ENCODE data around the gene RWDD4.
"Not testable (repeated sequence)": the region's sequence is repeated elsewhere in the genome, so short reads cannot be mapped to it uniquely, and the experiment has no call there.

The RWDD4 gene

DNA sequence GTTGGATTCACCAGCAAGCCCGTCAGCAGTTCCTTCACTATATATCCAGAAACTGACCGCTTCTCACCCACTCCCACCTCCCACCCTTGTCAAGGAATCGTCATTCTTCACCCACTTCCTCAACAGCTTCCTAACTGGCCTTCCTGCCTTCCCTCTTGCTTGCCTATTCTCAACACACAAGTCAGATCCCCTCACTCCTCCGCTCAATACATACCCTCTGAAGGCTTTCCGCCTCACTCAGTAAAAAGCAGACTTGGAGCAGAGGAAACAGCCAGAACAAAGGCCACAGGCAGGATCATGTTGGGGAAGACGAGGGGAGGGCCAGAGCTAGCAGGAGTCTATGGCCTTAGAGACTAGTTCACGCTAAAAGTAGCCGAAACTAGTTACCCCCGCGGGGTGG, 23.7 kb downstream of the RWDD4 start:
- DNase-seq: peak; percentile 7 to 58

DNA sequence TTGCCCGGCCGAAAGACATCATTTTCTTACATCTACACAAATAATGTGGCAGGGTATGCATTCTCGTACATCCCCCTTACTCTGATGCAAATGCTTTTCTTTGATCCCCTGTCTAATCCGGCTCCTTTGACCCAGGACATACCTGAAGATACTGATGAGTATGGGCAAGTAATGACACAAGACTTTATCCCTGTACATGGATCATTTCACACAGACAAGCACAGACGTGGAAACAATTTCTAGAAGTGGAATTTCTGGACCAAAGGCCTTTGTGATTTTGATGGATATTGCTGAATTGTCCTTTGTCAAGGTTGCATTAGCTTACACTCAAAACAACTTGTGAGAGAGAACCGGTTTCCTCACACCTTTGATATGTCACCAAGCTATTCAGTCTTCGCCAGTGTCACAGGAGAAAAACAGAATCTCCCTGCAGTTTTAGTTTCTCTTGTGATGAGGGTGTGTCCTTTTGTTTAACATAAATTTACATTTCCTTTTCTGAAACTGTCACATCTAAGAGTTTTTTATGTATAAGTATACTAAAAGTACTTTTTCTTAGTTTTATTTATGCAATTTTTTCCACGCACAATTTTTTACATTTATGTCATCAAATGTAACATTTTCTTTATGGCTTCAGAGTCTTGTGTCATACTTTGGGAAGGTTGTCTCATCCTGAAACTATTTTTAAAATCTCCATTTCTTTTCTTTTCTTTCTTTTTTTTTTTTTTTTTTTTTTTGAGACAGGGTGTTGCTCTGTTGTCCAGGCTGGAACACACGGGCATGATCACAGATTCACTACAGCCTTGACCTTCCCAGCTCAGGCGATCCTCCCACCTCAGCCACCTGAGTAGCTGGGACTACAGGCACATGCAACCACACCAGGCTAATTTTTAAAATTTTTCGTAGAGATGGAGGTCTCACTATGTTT, 25.2 kb downstream of the RWDD4 start:
- DNase-seq: no peak

DNA sequence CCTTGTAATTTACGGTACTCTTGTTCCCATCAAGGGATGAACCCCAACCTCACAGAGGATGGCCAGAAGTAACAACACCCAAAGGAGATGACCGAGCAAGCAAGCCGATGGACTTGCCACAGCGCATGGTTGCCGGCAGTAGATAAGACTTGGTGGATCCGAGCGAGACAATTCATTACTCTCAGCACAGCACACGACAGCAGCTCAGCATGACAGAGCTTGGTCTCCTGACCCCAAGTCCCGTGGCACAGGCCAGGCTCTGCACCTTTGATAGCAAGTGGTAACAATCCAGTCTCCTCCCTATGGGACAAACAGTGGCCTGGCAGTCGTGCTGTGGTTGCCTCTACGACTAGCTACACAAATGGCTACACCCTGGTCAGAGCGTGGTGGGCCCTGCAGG, 26.3 kb downstream of the RWDD4 start:
- no peak for DNase-seq

DNA sequence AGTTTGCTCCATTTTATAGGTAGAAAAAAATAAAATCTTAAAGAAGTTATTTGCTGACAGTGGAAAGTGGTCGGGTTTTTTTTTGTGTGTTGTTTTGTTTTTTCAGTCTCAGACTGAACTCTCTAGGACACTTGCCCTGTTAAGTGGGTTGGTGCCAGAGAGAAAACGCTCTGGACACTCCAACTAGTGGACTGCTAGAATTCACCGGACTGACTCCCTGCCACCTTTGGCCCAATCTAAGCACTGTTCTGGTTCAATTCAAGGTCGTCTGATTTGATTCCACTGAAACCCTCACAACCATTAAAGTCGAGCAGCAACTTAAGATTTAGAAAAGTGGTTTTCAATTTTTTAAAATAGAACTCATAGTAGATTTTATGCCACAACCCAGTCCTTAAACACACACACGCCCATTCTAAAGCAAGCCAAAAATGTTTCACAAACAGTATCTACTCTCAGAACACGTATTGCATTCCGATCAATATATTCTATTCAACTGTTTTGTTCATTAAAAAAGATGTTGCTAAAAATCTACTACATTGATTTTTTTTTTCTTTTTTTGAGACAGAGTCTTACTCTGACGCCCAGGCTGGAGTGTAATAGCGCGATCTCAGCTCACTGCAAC, 27.3 kb downstream of the RWDD4 start:
- no peak for DNase-seq

DNA sequence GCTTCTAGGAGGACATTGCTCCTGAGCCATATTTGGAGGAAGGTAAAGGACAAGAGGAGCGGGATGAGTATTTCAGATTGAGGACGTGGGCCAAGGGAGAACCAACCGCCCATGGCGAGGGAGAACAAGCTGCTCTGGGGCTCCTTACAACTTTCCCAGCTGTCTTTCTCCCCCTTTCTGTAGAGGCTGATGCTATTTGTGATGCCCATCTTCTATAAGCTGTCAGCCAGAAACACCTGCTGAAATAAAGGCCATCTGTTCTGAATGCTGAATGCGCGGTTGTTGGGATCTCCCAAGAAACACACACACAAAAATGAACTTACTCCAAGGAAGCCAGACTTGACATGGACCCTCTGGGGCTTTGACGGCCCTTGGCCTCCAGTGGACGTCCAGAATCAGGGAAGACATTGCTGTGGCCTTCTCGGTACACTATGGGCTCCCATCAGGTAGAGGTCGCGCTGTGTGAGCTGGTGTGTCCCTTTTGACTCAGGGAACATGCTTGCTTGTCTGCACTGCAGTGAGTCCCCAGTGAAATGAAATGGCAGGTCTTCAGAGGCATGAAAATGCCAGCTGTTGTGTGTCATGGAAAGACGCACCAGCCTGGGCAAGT, 30.9 kb downstream of the RWDD4 start:
- no peak for DNase-seq

DNA sequence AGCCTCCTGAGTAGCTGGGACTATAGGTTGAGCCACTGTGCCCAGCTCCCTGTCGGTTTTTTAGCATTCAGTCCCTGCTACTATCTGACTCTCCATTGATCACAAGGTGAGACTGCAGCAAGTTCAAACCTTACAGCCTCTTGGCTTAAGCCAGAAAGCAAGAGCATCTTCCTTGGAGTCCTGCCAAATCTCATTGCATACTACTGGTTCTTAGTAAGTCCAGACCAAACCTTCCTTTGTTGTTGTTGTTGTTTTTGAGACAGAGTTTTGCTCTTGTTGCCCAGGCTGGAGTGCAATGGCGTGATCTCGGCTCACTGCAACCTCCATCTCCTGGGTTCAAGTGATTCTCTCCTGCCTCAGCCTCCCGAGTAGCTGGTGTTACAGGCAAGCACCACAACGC, 31.7 kb downstream of the RWDD4 start:
- not testable (repeated sequence) for DNase-seq

GRCh38 chr4:183626168-183626567, 32.8 kb downstream of the RWDD4 start:
- no peak for DNase-seq

- DNase-seq: no peak
Observed at GRCh38 chr4:183624548-183624947, 34.4 kb downstream of the RWDD4 start.

GRCh38 chr4:183621875-183622274, 37.1 kb downstream of the RWDD4 start:
- peak; percentile 36 to 79 for DNase-seq

- no peak for DNase-seq
Observed at GRCh38 chr4:183620421-183620820, 38.6 kb downstream of the RWDD4 start.

DNA sequence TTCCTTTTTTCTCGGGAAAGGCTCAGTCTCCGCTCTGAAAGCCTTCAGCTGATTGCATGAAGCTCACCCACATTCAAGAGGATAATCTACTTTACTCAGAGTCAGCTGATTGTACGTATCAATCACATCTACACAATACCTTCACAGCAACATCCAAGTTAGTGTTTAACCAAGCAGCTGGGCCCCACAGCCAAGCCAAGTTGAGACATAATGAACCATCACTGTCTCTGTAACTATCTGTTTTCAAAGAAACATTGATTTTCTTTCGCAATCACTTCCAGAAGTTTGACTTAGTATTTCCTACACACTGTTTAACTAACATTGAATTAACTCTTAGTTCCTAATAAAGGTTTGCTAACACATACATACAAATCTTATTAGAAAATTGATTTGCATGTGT, 40.3 kb downstream of the RWDD4 start:
- no peak for DNase-seq

DNA sequence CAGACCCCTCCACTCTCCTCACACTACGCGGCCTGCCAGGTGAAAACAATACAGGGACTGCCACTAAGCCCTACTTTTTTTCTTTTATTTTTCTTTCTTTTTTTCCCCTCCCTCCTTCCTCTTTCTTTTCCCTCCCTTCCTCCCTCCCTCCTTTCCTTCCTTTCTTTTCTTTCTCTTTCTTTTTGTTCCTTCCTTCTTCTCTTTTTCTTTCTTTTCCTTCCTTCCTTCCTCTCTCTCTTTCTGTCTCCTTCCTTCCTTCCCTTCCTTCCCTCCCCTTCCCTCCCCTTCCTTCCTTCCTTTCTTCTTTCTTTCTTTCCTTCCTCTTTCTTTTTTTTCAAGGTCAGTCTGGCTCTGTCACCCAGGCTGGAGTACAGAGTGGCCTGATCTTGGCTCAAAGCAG, 41.9 kb downstream of the RWDD4 start:
- no peak for DNase-seq

DNA sequence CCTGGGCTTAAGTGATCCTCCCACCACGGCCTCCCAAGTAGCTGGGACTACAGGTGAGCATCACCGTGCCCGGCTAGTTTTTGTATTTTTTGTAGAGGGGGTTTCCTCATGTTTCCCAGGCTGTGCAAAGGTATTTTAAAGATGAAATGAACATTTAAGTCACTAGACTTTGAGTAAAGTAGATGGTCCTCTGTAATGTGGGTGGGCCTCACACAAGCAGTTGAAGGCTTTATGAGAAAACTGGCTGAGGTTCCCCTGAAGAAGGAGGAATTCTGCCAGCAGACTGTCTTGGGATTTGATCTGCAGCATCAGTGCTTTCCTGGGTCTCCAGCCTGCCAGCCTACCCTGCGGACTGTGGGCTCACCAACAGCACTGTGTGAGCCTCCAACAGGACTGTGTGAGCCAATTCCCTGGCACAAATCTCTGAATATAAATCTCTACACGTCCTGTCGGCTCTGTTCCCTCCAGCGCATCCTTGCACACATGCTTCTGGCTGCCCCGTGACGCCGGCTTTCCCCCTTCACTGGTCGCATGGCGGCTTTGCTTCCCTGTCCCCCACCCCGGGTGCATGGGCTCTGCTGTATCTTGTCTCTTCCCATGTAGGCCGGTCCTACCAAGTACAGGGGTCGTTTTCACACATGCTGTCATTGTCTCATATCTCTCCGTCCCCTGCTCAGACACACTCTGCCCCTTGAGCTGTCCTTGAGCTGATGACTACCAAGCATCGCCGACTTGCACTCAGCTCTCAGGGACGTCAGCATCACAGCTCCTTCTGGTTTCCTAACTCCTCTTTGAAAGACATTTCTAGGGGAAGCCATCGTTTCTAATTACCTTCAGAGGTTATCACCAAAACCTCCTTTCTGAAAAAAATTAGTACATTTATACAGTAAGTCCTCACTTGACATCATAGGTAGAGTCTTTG, 46.4 kb downstream of the RWDD4 start:
- no peak for DNase-seq

DNA sequence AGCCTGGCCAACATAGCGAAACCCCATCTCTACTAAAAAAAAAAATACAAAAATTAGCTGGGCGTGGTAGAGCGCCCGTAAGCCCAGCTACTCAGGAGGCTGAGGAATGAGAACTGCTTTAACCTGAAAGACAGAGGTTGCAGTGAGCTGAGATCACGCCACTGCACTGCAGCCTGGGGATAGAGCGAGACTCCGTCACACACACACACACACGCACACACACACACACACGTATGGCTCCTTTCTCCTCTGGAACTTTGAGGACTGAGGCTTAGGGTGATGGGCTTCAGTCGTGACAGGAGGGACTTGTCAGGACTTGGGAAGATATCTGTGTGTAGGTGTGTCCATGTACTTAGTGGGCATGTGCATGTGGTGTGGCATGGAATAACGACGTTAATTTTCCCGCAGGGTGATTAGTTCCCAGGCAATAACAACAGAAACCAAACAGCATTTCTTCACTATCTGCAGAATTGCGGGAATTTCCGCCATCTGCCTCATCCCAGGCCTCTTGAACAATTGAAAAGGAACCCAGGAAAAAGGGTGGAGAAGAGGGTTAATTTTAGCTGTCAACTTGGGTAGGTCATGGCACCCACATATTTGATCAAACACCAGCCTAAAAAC, 47.7 kb downstream of the RWDD4 start:
- DNase-seq: no peak

GRCh38 chr4:183610613-183611012, 48.4 kb downstream of the RWDD4 start:
- DNase-seq: no peak

DNA sequence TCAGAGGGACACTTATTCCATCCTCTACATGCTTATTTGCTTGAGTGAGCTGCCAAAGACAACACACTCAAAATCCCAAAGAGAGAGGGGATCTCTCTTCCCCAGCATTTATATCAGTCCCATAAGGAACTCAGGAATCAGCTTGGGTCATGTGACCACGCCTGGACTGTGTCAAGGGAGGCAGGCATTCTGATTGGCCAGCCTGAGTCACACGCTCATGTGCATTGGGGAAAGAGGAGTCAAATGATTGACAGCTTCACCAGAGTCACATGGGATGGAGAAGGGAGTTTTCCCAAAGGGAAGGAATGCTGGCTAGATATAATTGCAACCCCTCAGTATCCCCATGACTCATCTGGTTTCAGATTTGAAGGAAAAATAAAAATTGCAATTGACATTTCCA, 49.0 kb downstream of the RWDD4 start:
- no peak for DNase-seq

DNA sequence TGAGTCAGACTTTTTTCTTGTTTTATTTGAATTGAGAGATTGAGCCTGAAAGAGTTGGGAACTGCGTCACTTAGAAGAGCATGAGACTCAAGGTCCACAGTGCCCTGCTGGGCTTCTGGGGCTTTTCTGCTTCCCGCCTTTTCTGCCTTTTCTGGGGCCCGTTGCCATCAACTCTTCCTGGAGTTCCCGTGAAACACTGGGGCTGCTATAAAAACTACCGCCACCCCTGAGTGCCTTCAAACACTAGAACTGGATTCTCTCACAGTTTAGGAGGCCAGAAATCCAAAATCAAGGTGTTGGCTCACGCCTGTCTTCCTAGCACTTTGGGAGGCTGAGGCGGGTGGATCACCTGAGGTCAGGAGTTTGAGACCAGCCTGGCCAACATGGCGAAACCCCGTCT, 49.8 kb downstream of the RWDD4 start:
- DNase-seq: no peak

- no peak for DNase-seq
Observed at GRCh38 chr4:183607894-183608293, 51.1 kb downstream of the RWDD4 start.

- no peak for DNase-seq
Observed at GRCh38 chr4:183602557-183603027, 56.4 kb downstream of the RWDD4 start.

GRCh38 chr4:183601381-183601780, 57.6 kb downstream of the RWDD4 start:
- no peak for DNase-seq

- DNase-seq: no peak
Observed at GRCh38 chr4:183600189-183600685, 58.7 kb downstream of the RWDD4 start.

- no peak for DNase-seq
Observed at GRCh38 chr4:183599690-183600089, 59.3 kb downstream of the RWDD4 start.

Measured in inflammatory macrophage (primary cell).